ENCODE results near the gene KPNA6. TPM values are rescaled to one million over a fixed set of nuclear protein-coding genes. Genes with fewer than 3 reads are reported as not detected.
A peak's percentile ranks its signal among the peaks of the same experiment; 100 is the strongest.

The KPNA6 gene
- total and polyA plus RNA-seq, 5 experiments from 2014 or later = 26.5 to 66.4 (median 31.9) TPM

- ATAC-seq (no peak), DNase-seq (no peak)
- Mint-ChIP-seq H3K9me3 (no peaks in the 10 kb centered on the region), H3K27me3 (no peaks in the 10 kb centered on the region), H3K4me1 (peaks cover 7 to 26% (median 13%) of the 10 kb centered on the region in 4 donors), H3K36me3 (peaks cover 0 to 1% (median 0%) of the 10 kb centered on the region in 3 donors), H3K27ac (peak overlapping the region in 2 of 10 donors; percentile 42 to 60), H3K4me3 (no peak overlapping the region)
- POLR2A ChIA-PET = interaction anchor here (1.4 to 1.5 kb wide), 2 partner anchors 11 to 29 kb away, joined by 4 read pairs; partner anchors contain the start of gene TXLNA
Observed at GRCh38 chr1:32208469-32208868, 100.6 kb downstream of the KPNA6 start.

DNA sequence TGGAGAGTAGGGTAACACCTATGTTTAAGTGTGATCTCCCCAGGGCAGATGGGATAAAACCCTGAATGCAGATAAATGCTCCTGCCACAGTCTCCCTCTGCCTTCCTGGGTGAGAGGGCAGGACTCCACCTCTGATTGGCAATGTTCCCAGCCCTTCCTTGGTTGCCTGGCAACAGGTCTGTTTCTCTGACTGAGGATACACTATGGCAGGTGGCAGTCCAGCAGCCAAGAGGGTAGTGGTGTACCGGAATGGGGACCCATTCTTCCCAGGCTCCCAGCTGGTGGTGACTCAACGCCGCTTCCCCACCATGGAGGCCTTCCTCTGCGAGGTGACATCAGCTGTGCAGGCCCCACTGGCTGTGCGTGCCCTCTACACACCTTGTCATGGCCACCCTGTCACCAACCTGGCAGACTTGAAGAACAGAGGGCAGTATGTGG, 101.1 kb downstream of the KPNA6 start, which contains the start of gene DCDC2B:
Gene DCDC2B, plus strand, starts transcription at position 199 of the 438 bp plus-strand sequence. Its CDS starts 5 bp downstream, at position 204.
- Mint-ChIP-seq H3K9me3 (no peaks in the 10 kb centered on the region), H3K27me3 (no peaks in the 10 kb centered on the region), H3K36me3 (no peaks in the 10 kb centered on the region), H3K4me1 (peaks cover 6 to 22% (median 12%) of the 10 kb centered on the region in 4 donors), H3K4me3 (no peak within 1 kb of the TSS), H3K27ac (peak within 1 kb of the TSS in 5 of 10 donors; percentile 44 to 72 (median 50))
- DNase-seq (no peak), ATAC-seq (no peak)
- POLR2A ChIA-PET = interaction anchor here (1.4 kb wide), 1 partner anchor 11 kb away, joined by 4 read pairs; no protein-coding TSS in a partner anchor

- POLR2A ChIA-PET = interaction anchor here (0.6 to 4.0 kb wide), 20 partner anchors 10 to 144 kb away, joined by 3 to 17 read pairs (median 4); partner anchors contain the start of genes CCDC28B, HDAC1, IQCC and KPNA6
- DNase-seq (peak; percentile 34 to 76 (median 46)), ATAC-seq (peak; percentile 90 to 92)
- Mint-ChIP-seq H3K4me3 (no peak overlapping the region), H3K27ac (peak overlapping the region in 6 of 10 donors; percentile 22 to 80 (median 55)), H3K36me3 (peaks cover 0 to 29% (median 3%) of the 10 kb centered on the region in 3 donors), H3K9me3 (no peaks in the 10 kb centered on the region), H3K4me1 (peaks cover 7 to 22% (median 16%) of the 10 kb centered on the region in 4 donors), H3K27me3 (no peaks in the 10 kb centered on the region)
Observed at GRCh38 chr1:32215629-32216480, 108.0 kb downstream of the KPNA6 start.

DNA sequence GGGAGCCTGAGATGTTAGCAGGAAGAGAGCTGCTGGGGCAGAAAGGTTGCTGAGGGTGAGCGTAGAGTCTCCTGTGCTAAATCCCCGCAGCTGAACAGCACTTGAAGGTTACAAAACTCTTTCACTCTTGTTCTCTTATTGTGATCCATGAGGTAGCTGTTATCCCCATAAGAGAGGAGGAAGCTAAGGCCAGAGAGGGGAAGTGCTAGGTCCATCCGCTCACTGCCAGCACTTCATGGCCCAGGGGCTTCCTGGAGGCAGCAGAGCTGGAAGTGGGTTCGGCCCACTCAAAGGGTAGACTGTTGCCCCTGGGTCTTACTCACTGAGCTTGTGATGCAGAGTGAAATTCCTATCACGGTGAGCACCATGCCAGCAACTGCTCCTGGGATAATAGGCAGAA, 108.7 kb downstream of the KPNA6 start:
- no peak for DNase-seq
- POLR2A ChIA-PET = interaction anchor here (0.8 to 4.0 kb wide), 11 partner anchors 10 to 143 kb away, joined by 3 to 17 read pairs (median 7); partner anchors contain the start of genes HDAC1, IQCC, MARCKSL1 and TXLNA
- Mint-ChIP-seq H3K36me3 (peaks cover 0 to 29% (median 3%) of the 10 kb centered on the region in 3 donors), H3K27me3 (no peaks in the 10 kb centered on the region), H3K9me3 (no peaks in the 10 kb centered on the region), H3K4me1 (peaks cover 10 to 29% (median 23%) of the 10 kb centered on the region in 4 donors), H3K4me3 (no peak overlapping the region), H3K27ac (peak overlapping the region in 2 of 10 donors; percentile 28 to 80)
- ATAC-seq = no peak

GRCh38 chr1:32219022-32219421, 111.2 kb downstream of the KPNA6 start:
- DNase-seq (no peak), ATAC-seq (no peak)
- H3K4me1 Mint-ChIP-seq = peaks cover 13 to 50% (median 40%) of the 10 kb centered on the region in 4 donors
- POLR2A ChIA-PET = interaction anchor here (0.6 to 50.5 kb wide), 3 partner anchors 40 to 171 kb away, joined by 3 to 2080 read pairs (median 3); partner anchors contain the start of genes FAM167B, HDAC1, LCK and TXLNA
- peaks cover 0 to 31% (median 3%) of the 10 kb centered on the region in 3 donors for H3K36me3 Mint-ChIP-seq
- H3K27ac Mint-ChIP-seq = peak overlapping the region in 3 of 10 donors; percentile 29 to 53 (median 31)
- H3K9me3 Mint-ChIP-seq = no peaks in the 10 kb centered on the region
- H3K4me3 Mint-ChIP-seq = peak overlapping the region in 2 of 10 donors; percentile 14 to 45
- H3K27me3 Mint-ChIP-seq = no peaks in the 10 kb centered on the region

DNA sequence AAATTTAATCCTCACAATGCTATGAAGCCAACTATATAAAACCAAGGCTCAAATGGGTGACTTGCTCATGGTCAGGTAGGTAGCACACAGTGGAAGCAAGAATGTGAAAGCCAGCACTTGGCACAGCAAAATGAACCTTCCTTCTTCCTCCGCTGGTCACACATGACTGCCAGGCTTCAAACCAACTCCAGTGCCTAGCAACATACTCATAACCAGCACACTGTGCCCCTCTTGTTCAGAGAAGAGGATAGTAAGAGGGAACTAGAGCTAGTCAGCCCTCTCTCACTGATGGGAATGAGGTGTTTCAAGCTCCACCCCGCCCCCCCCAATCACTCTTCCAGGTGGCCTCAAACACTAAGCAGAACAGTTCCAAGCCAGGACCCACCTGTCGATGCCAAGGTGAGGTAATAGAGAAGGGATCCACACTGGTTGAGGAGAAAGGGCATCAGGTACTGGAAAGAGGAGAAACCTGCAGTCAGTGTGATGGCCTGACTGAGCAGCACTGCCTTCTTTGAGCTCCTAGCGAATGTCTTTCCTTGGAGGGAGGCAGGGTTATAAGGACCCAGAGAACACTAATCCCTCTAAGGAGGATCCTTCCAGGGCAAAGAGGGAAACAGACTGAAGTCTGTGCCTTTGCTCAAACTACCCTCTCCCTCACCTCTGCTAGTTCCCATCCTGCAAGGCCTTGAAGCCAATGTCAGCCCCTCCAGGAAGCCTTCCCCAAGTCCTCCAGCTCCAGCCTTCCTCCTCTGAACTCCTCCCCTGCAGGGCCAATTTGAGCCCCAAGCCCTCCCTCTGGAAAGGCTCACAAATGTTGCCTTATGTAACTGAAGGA, 113.1 kb downstream of the KPNA6 start:
- Mint-ChIP-seq H3K36me3 (peaks cover 0 to 41% (median 3%) of the 10 kb centered on the region in 3 donors), H3K9me3 (no peaks in the 10 kb centered on the region), H3K4me1 (peaks cover 17 to 55% (median 44%) of the 10 kb centered on the region in 4 donors), H3K27ac (peak overlapping the region; percentile 95 to 100 (median 99)), H3K4me3 (peak overlapping the region; percentile 90 to 99 (median 96)), H3K27me3 (no peaks in the 10 kb centered on the region)
- ATAC-seq = no peak
- POLR2A ChIA-PET = interaction anchor here (0.9 to 50.5 kb wide), 6 partner anchors 15 to 101 kb away, joined by 3 to 2080 read pairs (median 4); partner anchors contain the start of genes FAM167B, HDAC1, IQCC and LCK
- DNase-seq = no peak

GRCh38 chr1:32221581-32221979, 113.7 kb downstream of the KPNA6 start:
- ATAC-seq (no peak), DNase-seq (no peak)
- Mint-ChIP-seq H3K27ac (peak overlapping the region; percentile 95 to 100 (median 99)), H3K9me3 (no peaks in the 10 kb centered on the region), H3K4me3 (peak overlapping the region; percentile 90 to 99 (median 96)), H3K4me1 (peaks cover 14 to 53% (median 41%) of the 10 kb centered on the region in 4 donors), H3K36me3 (peaks cover 0 to 44% (median 0%) of the 10 kb centered on the region in 3 donors), H3K27me3 (no peaks in the 10 kb centered on the region)
- POLR2A ChIA-PET = interaction anchor here (0.9 to 50.5 kb wide), 6 partner anchors 16 to 115 kb away, joined by 3 to 2080 read pairs (median 6); partner anchors contain the start of genes FAM167B, HDAC1, IQCC and LCK

- Mint-ChIP-seq H3K4me1 (peaks cover 14 to 53% (median 41%) of the 10 kb centered on the region in 4 donors), H3K27me3 (no peaks in the 10 kb centered on the region), H3K27ac (peak within 1 kb of the TSS; percentile 95 to 100 (median 99)), H3K9me3 (no peaks in the 10 kb centered on the region), H3K4me3 (peak within 1 kb of the TSS; percentile 90 to 99 (median 96)), H3K36me3 (peaks cover 0 to 44% (median 0%) of the 10 kb centered on the region in 3 donors)
- ATAC-seq = peak; percentile 89 to 95
- POLR2A ChIA-PET = interaction anchor here (0.5 to 50.5 kb wide), 7 partner anchors 16 to 564 kb away, joined by 3 to 2080 read pairs (median 7); partner anchors contain the start of genes FAM167B, HDAC1, IQCC and LCK
- peak; percentile 75 to 95 (median 90) for DNase-seq
Observed at GRCh38 chr1:32221980-32222755, 114.3 kb downstream of the KPNA6 start, which contains the start of the genes EIF3I and TMEM234. Gene EIF3I, plus strand, starts transcription at chr1:32222407. Its CDS starts 35 bp downstream, at chr1:32222442. Gene TMEM234, minus strand, starts transcription at chr1:32222353. Its CDS starts 31 bp downstream, at chr1:32222322.

DNA sequence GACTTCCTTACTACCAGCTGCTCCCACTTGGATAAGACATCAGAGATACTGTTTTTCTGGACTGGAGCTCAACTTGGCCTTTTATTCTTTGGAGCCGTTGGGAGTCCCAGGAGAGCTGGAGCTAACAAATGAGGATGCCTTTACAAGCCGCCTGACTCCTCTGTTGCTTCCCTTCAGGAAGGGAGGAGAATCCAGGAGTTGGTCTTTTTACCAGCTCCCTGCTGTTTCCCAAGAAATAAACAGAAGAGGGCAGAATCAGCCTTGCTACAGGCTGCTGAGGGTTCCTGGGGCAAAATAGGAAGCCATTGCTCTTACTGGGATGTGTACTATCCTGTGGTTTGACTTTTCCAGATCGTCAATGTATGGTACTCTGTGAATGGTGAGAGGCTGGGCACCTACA, 115.8 kb downstream of the KPNA6 start:
- H3K27me3 Mint-ChIP-seq = no peaks in the 10 kb centered on the region
- peaks cover 0 to 46% (median 4%) of the 10 kb centered on the region in 3 donors for H3K36me3 Mint-ChIP-seq
- ATAC-seq (no peak), DNase-seq (no peak)
- peak overlapping the region; percentile 90 to 99 (median 96) for H3K4me3 Mint-ChIP-seq
- H3K4me1 Mint-ChIP-seq = peaks cover 17 to 58% (median 46%) of the 10 kb centered on the region in 4 donors
- POLR2A ChIA-PET = interaction anchor here (0.5 to 50.5 kb wide), 6 partner anchors 16 to 151 kb away, joined by 3 to 2080 read pairs (median 6); partner anchors contain the start of genes FAM167B, HDAC1, LCK and MARCKSL1
- no peaks in the 10 kb centered on the region for H3K9me3 Mint-ChIP-seq
- H3K27ac Mint-ChIP-seq = peak overlapping the region; percentile 58 to 100 (median 98)

- Mint-ChIP-seq H3K4me3 (peak overlapping the region; percentile 50 to 99 (median 94)), H3K36me3 (peaks cover 0 to 52% (median 8%) of the 10 kb centered on the region in 3 donors), H3K27ac (peak overlapping the region in 9 of 10 donors; percentile 58 to 100 (median 97)), H3K9me3 (no peaks in the 10 kb centered on the region), H3K27me3 (no peaks in the 10 kb centered on the region), H3K4me1 (peaks cover 17 to 58% (median 45%) of the 10 kb centered on the region in 4 donors)
- DNase-seq (no peak), ATAC-seq (no peak)
- POLR2A ChIA-PET = interaction anchor here (0.6 to 50.5 kb wide), 3 partner anchors 46 to 146 kb away, joined by 3 to 2080 read pairs (median 3); partner anchors contain the start of genes FAM167B, HDAC1, LCK and MARCKSL1
Observed at GRCh38 chr1:32224285-32224684, 116.4 kb downstream of the KPNA6 start.
